H9 (cell line): ENCODE results near the gene TBL3. TPM values are rescaled to one million over a fixed set of nuclear protein-coding genes. Genes with fewer than 3 reads are reported as not detected.
A peak's percentile ranks its signal among the peaks of the same experiment; 100 is the strongest.

Experiments used
- DNase-seq: peaks from one replicate; pipeline ENCODE4 v3.0.0-alpha.2; 2017
- H2AFZ ChIP-seq: one replicate; pipeline ENCODE4 v1.6.1; 2013; ENCODE audit warnings: mild to moderate bottlenecking, low read length, control low read depth, moderate library complexity
- H2AK5ac ChIP-seq: 2 replicates; pipeline ENCODE4 v1.6.1; 2013; ENCODE audit warnings: low read length, control low read depth, mixed read lengths; ENCODE audit not compliant: insufficient read length
- H2BK120ac ChIP-seq: one replicate; pipeline ENCODE4 v1.6.1; 2013; ENCODE audit warnings: low read depth, mild to moderate bottlenecking, low read length, control low read depth, inconsistent platforms; ENCODE audit not compliant: poor library complexity, severe bottlenecking
- H2BK12ac ChIP-seq: 2 replicates; pipeline ENCODE4 v1.6.1; 2013; ENCODE audit warnings: low read length, control low read depth, mixed read lengths, low read depth; ENCODE audit not compliant: insufficient read length
- H2BK15ac ChIP-seq: 2 replicates; pipeline ENCODE4 v1.6.1; 2013; ENCODE audit warnings: low read depth, low read length, control low read depth
- H2BK20ac ChIP-seq: one replicate; pipeline ENCODE4 v1.6.1; 2013; ENCODE audit warnings: low read depth, mild to moderate bottlenecking, low read length, control low read depth, inconsistent platforms; ENCODE audit not compliant: poor library complexity, severe bottlenecking
- H2BK5ac ChIP-seq: 2 replicates; pipeline ENCODE4 v1.6.1; 2013; ENCODE audit warnings: low read length, control low read depth, mixed read lengths; ENCODE audit not compliant: insufficient read length
- H3K14ac ChIP-seq: 2 replicates; pipeline ENCODE4 v1.6.1; 2013; ENCODE audit warnings: low read length, control low read depth; ENCODE audit not compliant: insufficient read depth
- H3K18ac ChIP-seq: 2 replicates; pipeline ENCODE4 v1.6.1; 2013; ENCODE audit warnings: low read depth, mild to moderate bottlenecking, mixed read lengths, low read length, control low read depth; ENCODE audit not compliant: insufficient read length
- H3K23ac ChIP-seq: 2 replicates; pipeline ENCODE4 v1.6.1; 2013; ENCODE audit warnings: low read length, control low read depth, mixed read lengths, low read depth; ENCODE audit not compliant: insufficient read length
- H3K23me2 ChIP-seq: 2 replicates; pipeline ENCODE4 v1.6.1; 2013; ENCODE audit warnings: low read depth, mild to moderate bottlenecking, mixed read lengths, low read length, control low read depth; ENCODE audit not compliant: insufficient read length, poor library complexity, severe bottlenecking
- H3K27ac ChIP-seq: 2 replicates; pipeline ENCODE4 v1.5.1; 2013; ENCODE audit warnings: low read length, control low read depth, mixed read lengths, low read depth; ENCODE audit not compliant: insufficient read length
- H3K27me3 ChIP-seq: 2 replicates; pipeline ENCODE4 v1.6.1; 2013; ENCODE audit warnings: low read length, control low read depth, inconsistent platforms; ENCODE audit not compliant: insufficient read depth
- H3K4ac ChIP-seq: 2 replicates; pipeline ENCODE4 v1.6.1; 2013; ENCODE audit warnings: low read depth, mild to moderate bottlenecking, control low read depth, inconsistent platforms, low read length, moderate library complexity
- H3K4me1 ChIP-seq: 2 replicates; pipeline ENCODE4 v1.6.1; 2013; ENCODE audit warnings: low read length, control low read depth, inconsistent platforms; ENCODE audit not compliant: insufficient read depth
- H3K4me2 ChIP-seq: 2 replicates; pipeline ENCODE4 v1.6.1; 2013; ENCODE audit warnings: low read length, control low read depth, mixed read lengths; ENCODE audit not compliant: insufficient read length, insufficient read depth
- H3K56ac ChIP-seq: 2 replicates; pipeline ENCODE4 v1.6.1; 2013; ENCODE audit warnings: low read depth, mild to moderate bottlenecking, mixed read lengths, low read length, control low read depth; ENCODE audit not compliant: insufficient read length
- H3K79me1 ChIP-seq: 2 replicates; pipeline ENCODE4 v1.6.1; 2013; ENCODE audit warnings: low read depth, mild to moderate bottlenecking, moderate library complexity, low read length, control low read depth, inconsistent platforms; ENCODE audit not compliant: insufficient read depth, poor library complexity, severe bottlenecking
- H3K79me2 ChIP-seq: 2 replicates; pipeline ENCODE4 v1.6.1; 2013; ENCODE audit warnings: low read length, control low read depth, inconsistent platforms; ENCODE audit not compliant: insufficient read depth
- H3K9ac ChIP-seq: 2 replicates; pipeline ENCODE4 v1.6.1; 2013; ENCODE audit warnings: low read length, control low read depth, mixed read lengths; ENCODE audit not compliant: insufficient read length; ENCODE audit errors: extremely low read depth
- H3K9me3 ChIP-seq: one replicate; pipeline ENCODE4 v1.6.1; 2013; ENCODE audit warnings: low read depth, low read length, inconsistent platforms; ENCODE audit not compliant: control insufficient read depth
- H3T11ph ChIP-seq: one replicate; pipeline ENCODE4 v1.6.1; 2013; ENCODE audit warnings: mild to moderate bottlenecking, low read length, control low read depth, inconsistent platforms
- H4K20me1 ChIP-seq: one replicate; pipeline ENCODE4 v1.6.1; 2013; ENCODE audit not compliant: control insufficient read depth, insufficient read length, insufficient read depth
- H4K5ac ChIP-seq: 2 replicates; pipeline ENCODE4 v1.6.1; 2013; ENCODE audit warnings: low read depth, mild to moderate bottlenecking, mixed read lengths, low read length, control low read depth; ENCODE audit not compliant: insufficient read length
- H4K8ac ChIP-seq: replicated peaks from 2 replicates; pipeline ENCODE4 v1.6.1; 2013; ENCODE audit warnings: low read length, control low read depth, mixed read lengths, low read depth; ENCODE audit not compliant: insufficient read length
- H4K91ac ChIP-seq: 2 replicates; pipeline ENCODE4 v1.6.1; 2013; ENCODE audit warnings: low read depth, mild to moderate bottlenecking, moderate library complexity, mixed read lengths, low read length, control low read depth; ENCODE audit not compliant: insufficient read length
- H3K27ac Mint-ChIP-seq, 3 experiments: 2 replicates in 2 of 3; 3 replicates in 1 of 3; pipeline ENCODE4 v1.8.0; 2020 to 2021; ENCODE audit warnings: mixed read lengths in 3 of 3, mild to moderate bottlenecking in 1 of 3, moderate library complexity in 1 of 3
- H3K27me3 Mint-ChIP-seq: 2 replicates; pipeline ENCODE4 v1.8.0; 2021; ENCODE audit warnings: low read depth, mild to moderate bottlenecking, moderate library complexity, mixed read lengths
- H3K36me3 Mint-ChIP-seq, 3 experiments: 2 replicates in 2 of 3; 3 replicates in 1 of 3; pipeline ENCODE4 v1.8.0; 2020 to 2021; ENCODE audit warnings: low read depth in 3 of 3, mixed read lengths in 3 of 3; ENCODE audit not compliant: insufficient read depth in 1 of 3
- H3K4me1 Mint-ChIP-seq, 2 experiments: 2 replicates each; pipeline ENCODE4 v1.8.0; 2020; ENCODE audit warnings: mixed read lengths in 2 of 2
- H3K4me3 Mint-ChIP-seq, 2 experiments: 2 replicates in 1 of 2; 3 replicates in 1 of 2; pipeline ENCODE4 v1.8.0; 2020 to 2021; ENCODE audit warnings: mild to moderate bottlenecking in 2 of 2, mixed read lengths in 2 of 2, moderate library complexity in 1 of 2
- H3K9me3 Mint-ChIP-seq, 2 experiments: 2 replicates in 1 of 2; 3 replicates in 1 of 2; pipeline ENCODE4 v1.8.0; 2020; ENCODE audit warnings: mild to moderate bottlenecking in 2 of 2, mixed read lengths in 2 of 2, moderate library complexity in 1 of 2
- CTCF ChIP-seq: fragments of 200-600 bp; sonication (generic); conservative IDR thresholded peaks from 3 replicates; pipeline ENCODE4 v1.8.0; 2021; ENCODE audit warnings: antibody characterized with exemption, mild to moderate bottlenecking
- WGBS: extraction: QIAGEN DNeasy Blood & Tissue Kit; methylation state at CpG from one replicate; pipeline ENCODE4 v1.1.7; 2013; ENCODE audit warnings: missing lambda C conversion rate, low lambda C conversion rate, mixed read lengths; ENCODE audit not compliant: insufficient read length; ENCODE audit errors: extremely low coverage; 5-methylcytosine and 5-hydroxymethylcytosine counted together
- total RNA-seq: library from RNA; stranded (reverse); gene quantifications from 2 replicates; pipeline ENCODE4 v1.2.1, GENCODE V29; 2021

The TBL3 gene
- total RNA-seq, 1 experiment from 2014 or later, result 54.0 TPM

DNA sequence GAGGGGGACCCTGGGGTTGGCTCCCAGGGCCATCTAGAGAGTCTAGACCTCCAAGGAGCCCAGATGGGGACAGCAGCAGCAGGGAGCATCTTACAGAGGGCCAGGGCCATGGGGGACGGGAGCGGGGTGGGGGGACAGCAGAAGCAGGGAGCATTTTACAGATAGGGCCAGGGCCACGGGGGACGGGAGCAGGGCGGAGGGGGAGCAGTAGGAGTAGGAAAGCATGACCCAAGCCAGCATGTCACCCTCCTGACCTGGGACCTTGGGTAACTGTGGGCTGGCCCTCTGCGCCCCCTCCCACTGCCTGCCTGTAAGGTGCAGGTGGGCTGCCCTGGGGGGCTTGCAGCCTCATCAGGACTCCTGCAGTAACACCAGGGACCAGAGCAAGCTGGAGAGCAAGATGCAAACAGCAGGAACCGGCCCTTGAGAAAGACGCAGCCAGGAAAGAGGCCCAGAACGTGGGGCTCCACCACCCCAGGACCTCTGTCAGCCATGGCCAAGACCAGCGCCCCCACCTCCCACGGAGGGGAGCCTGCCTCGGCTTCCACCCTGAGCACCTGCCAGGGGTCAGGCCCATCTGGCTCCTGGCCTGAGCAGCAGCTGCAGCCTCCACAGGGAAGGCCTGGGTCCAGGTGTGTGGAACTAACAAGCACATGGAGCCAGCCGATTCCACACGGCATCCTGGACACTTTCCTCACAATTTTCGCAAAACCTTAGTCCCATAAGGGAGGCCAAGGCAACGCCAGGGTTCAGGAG is 35.4 kb downstream of the TBL3 start:
- peaks cover 6% of the 10 kb centered on the region; the same call in 1 of the 2 replicates for H3K4me1 ChIP-seq
- no peak overlapping the region for H2BK5ac ChIP-seq
- H4K5ac ChIP-seq, result no peak overlapping the region
- H4K8ac ChIP-seq, result no peak overlapping the region
- no peak overlapping the region for H3K27ac ChIP-seq
- no peak overlapping the region for H2AK5ac ChIP-seq
- H2BK120ac ChIP-seq, result no peak overlapping the region
- Mint-ChIP-seq H3K4me3 (peak overlapping the region; percentile 78 to 81), H3K4me1 (peaks cover 22 to 36% of the 10 kb centered on the region in 2 experiments), H3K27ac (no peak overlapping the region; a peak in 1 of 7 replicates), H3K27me3 (no peaks in the 10 kb centered on the region; the same call in 1 of the 2 replicates), H3K36me3 (peaks cover 8 to 19% (median 15%) of the 10 kb centered on the region in 3 experiments), H3K9me3 (no peaks in the 10 kb centered on the region; a peak in 1 of 5 replicates)
- no peak overlapping the region for H2BK15ac ChIP-seq
- no peak for DNase-seq
- peaks cover 11% of the 10 kb centered on the region for H3K23me2 ChIP-seq
- H2BK20ac ChIP-seq, result no peak overlapping the region
- peaks cover 24% of the 10 kb centered on the region for H3K79me1 ChIP-seq
- H3K79me2 ChIP-seq, result peaks cover 26% of the 10 kb centered on the region; the same call in 1 of the 2 replicates
- no peaks in the 10 kb centered on the region for H3K27me3 ChIP-seq
- H3K23ac ChIP-seq, result no peak overlapping the region
- no peaks in the 10 kb centered on the region for H3K9me3 ChIP-seq
- H3K14ac ChIP-seq, result no peak overlapping the region; the same call in 1 of the 2 replicates
- no peak overlapping the region for H3K56ac ChIP-seq
- H2BK12ac ChIP-seq, result no peak overlapping the region
- no peak for TF ChIP-seq CTCF
- H4K91ac ChIP-seq, result no peak overlapping the region
- no peak overlapping the region for H3T11ph ChIP-seq
- H2AFZ ChIP-seq, result no peak overlapping the region
- WGBS, result no CpG with 5 or more reads among the region's 16 CpGs
- no peak overlapping the region for H3K4ac ChIP-seq
- H3K9ac ChIP-seq, result no peak overlapping the region
- no peak overlapping the region for H3K4me2 ChIP-seq
- H4K20me1 ChIP-seq, result no peaks in the 10 kb centered on the region
- H3K18ac ChIP-seq, result no peak overlapping the region
